Liver (tissue), 9 donors: ENCODE data around the gene ENOPH1. TPM values are rescaled to one million over a fixed set of nuclear protein-coding genes. Genes with fewer than 3 reads are reported as not detected.

Experiments used
- DNase-seq: peaks from one replicate; pipeline ENCODE4 v3.0.0-alpha.2; 2017; ENCODE audit warnings: low spot score
- H3K27ac ChIP-seq, 2 donors: one replicate each; pipeline ENCODE4 v1.7.0; 2013; ENCODE audit warnings: inconsistent platforms in 2 of 2, low read length in 2 of 2, control low read depth in 1 of 2, low read depth in 1 of 2, mild to moderate bottlenecking in 1 of 2
- H3K27me3 ChIP-seq, 4 donors: one replicate each; pipeline versions ENCODE4 v1.6.1 to v1.7.0; 2013; ENCODE audit warnings: low read length in 3 of 4, inconsistent platforms in 1 of 4, mild to moderate bottlenecking in 1 of 4, moderate library complexity in 1 of 4; ENCODE audit not compliant: control insufficient read depth in 4 of 4, insufficient read depth in 4 of 4
- H3K36me3 ChIP-seq, 4 donors: one replicate each; pipeline versions ENCODE4 v1.6.1 to v1.7.0; 2013; ENCODE audit warnings: low read length in 3 of 4, mild to moderate bottlenecking in 3 of 4, low read depth in 1 of 4, moderate library complexity in 1 of 4; ENCODE audit not compliant: control insufficient read depth in 4 of 4, insufficient read depth in 3 of 4
- H3K4me1 ChIP-seq, 4 donors: one replicate each; pipeline versions ENCODE4 v1.6.1 to v1.7.0; 2013; ENCODE audit warnings: low read length in 3 of 4, mild to moderate bottlenecking in 3 of 4, moderate library complexity in 1 of 4; ENCODE audit not compliant: control insufficient read depth in 4 of 4, insufficient read depth in 4 of 4
- H3K4me3 ChIP-seq, 3 donors: one replicate each; pipeline versions ENCODE4 v1.6.1 to v1.7.0; 2013; ENCODE audit warnings: low read length in 3 of 3, control low read depth in 1 of 3, low read depth in 1 of 3, mild to moderate bottlenecking in 1 of 3
- H3K9ac ChIP-seq, 2 donors: one replicate each; pipeline ENCODE4 v1.7.0; 2013; ENCODE audit warnings: low read length in 2 of 2, mild to moderate bottlenecking in 2 of 2, moderate library complexity in 2 of 2, control low read depth in 1 of 2, low read depth in 1 of 2
- H3K9me3 ChIP-seq, 4 donors: one replicate each; pipeline versions ENCODE4 v1.6.1 to v1.7.0; 2013; ENCODE audit warnings: low read length in 3 of 4; ENCODE audit not compliant: control insufficient read depth in 4 of 4
- EGR1 ChIP-seq, 2 donors: IDR thresholded peaks; 2 replicates each; pipeline ENCODE4 v1.6.1; 2016 to 2018; ENCODE audit warnings: antibody characterized with exemption in 2 of 2, low read depth in 2 of 2
- FOXA1 ChIP-seq: IDR thresholded peaks from 2 replicates; pipeline ENCODE4 v1.6.1; 2016; ENCODE audit warnings: antibody characterized with exemption
- FOXA2 ChIP-seq: IDR thresholded peaks from 2 replicates; pipeline ENCODE4 v1.6.1; 2016; ENCODE audit warnings: antibody characterized with exemption
- GABPA ChIP-seq, 2 donors: IDR thresholded peaks in 1 of 2; conservative IDR thresholded peaks in 1 of 2; 2 replicates each; pipeline ENCODE4 v1.6.1; 2016; ENCODE audit warnings: antibody characterized with exemption in 2 of 2, mild to moderate bottlenecking in 1 of 2, moderate library complexity in 1 of 2
- HNF4A ChIP-seq, 2 donors: conservative IDR thresholded peaks; 2 replicates each; pipeline ENCODE4 v1.6.1; 2016; ENCODE audit warnings: antibody characterized with exemption in 2 of 2, mild to moderate bottlenecking in 2 of 2
- JUND ChIP-seq, 2 donors: IDR thresholded peaks; 2 replicates each; pipeline ENCODE4 v1.6.1; 2016; ENCODE audit warnings: antibody characterized with exemption in 2 of 2
- NR2F2 ChIP-seq: IDR thresholded peaks from 2 replicates; pipeline ENCODE4 v1.6.1; 2016; ENCODE audit warnings: antibody characterized with exemption
- RAD21 ChIP-seq, 2 donors: IDR thresholded peaks; 2 replicates each; pipeline ENCODE4 v1.6.1; 2016; ENCODE audit warnings: antibody characterized with exemption in 2 of 2, mild to moderate bottlenecking in 2 of 2
- REST ChIP-seq: IDR thresholded peaks from 2 replicates; pipeline ENCODE4 v1.6.1; 2016; ENCODE audit warnings: antibody characterized with exemption, mild to moderate bottlenecking
- RXRA ChIP-seq, 2 donors: IDR thresholded peaks; 2 replicates each; pipeline ENCODE4 v1.6.1; 2017 to 2018; ENCODE audit warnings: antibody characterized with exemption in 2 of 2, mild to moderate bottlenecking in 1 of 2
- SP1 ChIP-seq: IDR thresholded peaks from 2 replicates; pipeline ENCODE4 v1.6.1; 2018; ENCODE audit warnings: antibody characterized with exemption, mild to moderate bottlenecking
- TAF1 ChIP-seq: conservative IDR thresholded peaks from 2 replicates; pipeline ENCODE4 v1.6.1; 2016; ENCODE audit warnings: antibody characterized with exemption, mild to moderate bottlenecking
- YY1 ChIP-seq: IDR thresholded peaks from 2 replicates; pipeline ENCODE4 v1.6.1; 2016; ENCODE audit warnings: antibody characterized with exemption, mild to moderate bottlenecking
- WGBS: extraction: QIAGEN DNeasy Blood & Tissue Kit; methylation state at CpG from one replicate; pipeline ENCODE4 v1.1.7; 2013; 5-methylcytosine and 5-hydroxymethylcytosine counted together
- polyA plus RNA-seq, 2 donors: library from polyadenylated mRNA; stranded (reverse) in 1 of 2; unstranded in 1 of 2; fragments of 200-250 nt in 1 of 2; fragments of >200 nt in 1 of 2; fragmentation: Nextera tagmentation in 1 of 2; extraction: Ambion mirVana in 1 of 2; gene quantifications; one replicate each; pipeline versions ENCODE4 v1.2.1 to v1.2.3, GENCODE V29; 2013 to 2015
- total RNA-seq, 2 donors: library from RNA; depleted of rRNA; stranded (reverse); fragments of >200 nt; gene quantifications; one replicate each; pipeline ENCODE4 v1.2.3, GENCODE V29; 2014
- TF ChIP-seq, protein P1 (sequence below): fragments of 150-350 bp; IDR thresholded peaks from 2 replicates; pipeline ENCODE4 v1.5.1; 2017; ENCODE audit warnings: improper control_type of control experiment, low read depth, low read length; ENCODE audit not compliant: missing input control
- TF ChIP-seq, protein P2 (sequence below): IDR thresholded peaks from 2 replicates; pipeline ENCODE4 v1.6.1; 2016; ENCODE audit warnings: antibody characterized with exemption
- TF ChIP-seq, protein P3 (sequence below): IDR thresholded peaks from 2 replicates; pipeline ENCODE4 v1.6.1; 2016; ENCODE audit warnings: antibody characterized with exemption
- donor health status: healthy.
- donor health status: healthy.
- donor health status: healthy.
- donor health status: healthy.
- donor health status: healthy.

Gene ENOPH1
- total and polyA plus RNA-seq, 4 donors, result 12.1 to 20.0 (median 12.8) TPM

DNA sequence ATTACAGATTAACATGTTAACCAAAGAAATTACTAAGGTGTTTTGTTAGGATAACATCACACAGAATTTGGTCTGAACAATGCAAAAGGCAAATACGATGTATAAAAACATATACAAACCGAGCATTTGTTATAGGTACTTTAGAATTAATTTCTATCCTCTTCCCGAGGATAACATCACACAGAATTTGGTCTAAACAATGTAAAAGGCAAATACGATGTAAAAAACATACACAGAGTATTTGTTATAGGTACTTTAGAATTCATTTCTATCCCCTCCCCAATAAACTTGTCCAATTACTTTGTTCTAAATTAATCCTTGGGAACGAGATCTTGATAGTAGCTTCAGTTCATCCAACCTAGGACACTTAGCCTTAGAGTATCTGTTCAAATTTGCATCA lies 7.8 kb upstream of the ENOPH1 start:
- no peak for DNase-seq
- TF ChIP-seq GABPA (IDR thresholded peaks at IDR 0.05 in 1 of 2, conservative IDR thresholded peaks at IDR 0.05 in 1 of 2) (no peak), YY1 (no peak), FOXA2 (no peak), SP1 (no peak), TAF1 (no peak), NR2F2 (no peak), RAD21 (IDR thresholded peaks at IDR 0.05) (no peak), REST (no peak), HNF4A (conservative IDR thresholded peaks at IDR 0.05) (no peak)
- Histone ChIP-seq H3K36me3 (peaks cover 5 to 40% (median 38%) of the 10 kb centered on the region in 4 donors), H3K9me3 (no peaks in the 10 kb centered on the region), H3K27ac (no peak overlapping the region), H3K9ac (no peak overlapping the region), H3K27me3 (no peaks in the 10 kb centered on the region), H3K4me3 (no peak overlapping the region), H3K4me1 (peaks cover 0 to 15% (median 9%) of the 10 kb centered on the region in 4 donors)
- whole genome bisulfite sequencing, result 92% methylated on average over 5 of the region's 5 CpGs

GRCh38 chr4:82423245-82424054 lies 6.9 kb upstream of the ENOPH1 start:
- H3K4me1 ChIP-seq, result peaks cover 0 to 21% (median 16%) of the 10 kb centered on the region in 4 donors
- TF ChIP-seq FOXA1 (no peak), EGR1 (IDR thresholded peaks at IDR 0.05; ENCODE audit: low read depth in 2 of 2) (no peak), RAD21 (IDR thresholded peaks at IDR 0.05) (no peak), RXRA (IDR thresholded peaks at IDR 0.05) (no peak), GABPA (IDR thresholded peaks at IDR 0.05 in 1 of 2, conservative IDR thresholded peaks at IDR 0.05 in 1 of 2) (no peak), JUND (IDR thresholded peaks at IDR 0.05) (no peak), FOXA2 (no peak), YY1 (no peak), REST (no peak)
- TF ChIP-seq, protein P1, sequence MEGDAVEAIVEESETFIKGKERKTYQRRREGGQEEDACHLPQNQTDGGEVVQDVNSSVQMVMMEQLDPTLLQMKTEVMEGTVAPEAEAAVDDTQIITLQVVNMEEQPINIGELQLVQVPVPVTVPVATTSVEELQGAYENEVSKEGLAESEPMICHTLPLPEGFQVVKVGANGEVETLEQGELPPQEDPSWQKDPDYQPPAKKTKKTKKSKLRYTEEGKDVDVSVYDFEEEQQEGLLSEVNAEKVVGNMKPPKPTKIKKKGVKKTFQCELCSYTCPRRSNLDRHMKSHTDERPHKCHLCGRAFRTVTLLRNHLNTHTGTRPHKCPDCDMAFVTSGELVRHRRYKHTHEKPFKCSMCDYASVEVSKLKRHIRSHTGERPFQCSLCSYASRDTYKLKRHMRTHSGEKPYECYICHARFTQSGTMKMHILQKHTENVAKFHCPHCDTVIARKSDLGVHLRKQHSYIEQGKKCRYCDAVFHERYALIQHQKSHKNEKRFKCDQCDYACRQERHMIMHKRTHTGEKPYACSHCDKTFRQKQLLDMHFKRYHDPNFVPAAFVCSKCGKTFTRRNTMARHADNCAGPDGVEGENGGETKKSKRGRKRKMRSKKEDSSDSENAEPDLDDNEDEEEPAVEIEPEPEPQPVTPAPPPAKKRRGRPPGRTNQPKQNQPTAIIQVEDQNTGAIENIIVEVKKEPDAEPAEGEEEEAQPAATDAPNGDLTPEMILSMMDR, result no peak
- TF ChIP-seq, protein P2, sequence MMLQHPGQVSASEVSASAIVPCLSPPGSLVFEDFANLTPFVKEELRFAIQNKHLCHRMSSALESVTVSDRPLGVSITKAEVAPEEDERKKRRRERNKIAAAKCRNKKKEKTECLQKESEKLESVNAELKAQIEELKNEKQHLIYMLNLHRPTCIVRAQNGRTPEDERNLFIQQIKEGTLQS, result no peak
- TF ChIP-seq, protein P3, sequence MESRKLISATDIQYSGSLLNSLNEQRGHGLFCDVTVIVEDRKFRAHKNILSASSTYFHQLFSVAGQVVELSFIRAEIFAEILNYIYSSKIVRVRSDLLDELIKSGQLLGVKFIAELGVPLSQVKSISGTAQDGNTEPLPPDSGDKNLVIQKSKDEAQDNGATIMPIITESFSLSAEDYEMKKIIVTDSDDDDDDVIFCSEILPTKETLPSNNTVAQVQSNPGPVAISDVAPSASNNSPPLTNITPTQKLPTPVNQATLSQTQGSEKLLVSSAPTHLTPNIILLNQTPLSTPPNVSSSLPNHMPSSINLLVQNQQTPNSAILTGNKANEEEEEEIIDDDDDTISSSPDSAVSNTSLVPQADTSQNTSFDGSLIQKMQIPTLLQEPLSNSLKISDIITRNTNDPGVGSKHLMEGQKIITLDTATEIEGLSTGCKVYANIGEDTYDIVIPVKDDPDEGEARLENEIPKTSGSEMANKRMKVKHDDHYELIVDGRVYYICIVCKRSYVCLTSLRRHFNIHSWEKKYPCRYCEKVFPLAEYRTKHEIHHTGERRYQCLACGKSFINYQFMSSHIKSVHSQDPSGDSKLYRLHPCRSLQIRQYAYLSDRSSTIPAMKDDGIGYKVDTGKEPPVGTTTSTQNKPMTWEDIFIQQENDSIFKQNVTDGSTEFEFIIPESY, result no peak
- H3K36me3 ChIP-seq, result peaks cover 5 to 40% (median 38%) of the 10 kb centered on the region in 4 donors
- whole genome bisulfite sequencing, result 93% methylated on average over 7 of the region's 7 CpGs
- no peak for DNase-seq
- no peak overlapping the region for H3K4me3 ChIP-seq
- no peak overlapping the region for H3K9ac ChIP-seq
- H3K27ac ChIP-seq, result no peak overlapping the region
- no peaks in the 10 kb centered on the region for H3K9me3 ChIP-seq
- H3K27me3 ChIP-seq, result no peaks in the 10 kb centered on the region
